T-cell (primary cell): ENCODE results near the gene TMSB10. TPM values are rescaled to one million over a fixed set of nuclear protein-coding genes. Genes with fewer than 3 reads are reported as not detected.
"Not testable (repeated sequence)": the region's sequence is repeated elsewhere in the genome, so short reads cannot be mapped to it uniquely, and the experiment has no call there.

ENCODE experiments used
- ATAC-seq, 4 experiments: fragments of 200-7000 bp in 3 of 4; fragments of 150-1000 bp in 1 of 4; cut with Tn5 transposase; replicated peaks in 1 of 4; 1 replicate in 3 of 4; 2 replicates in 1 of 4; pipeline ENCODE4 v1.10.0; 2021; ENCODE audit warnings: moderate library complexity in 3 of 4, mild to moderate bottlenecking in 2 of 4, moderate number of reproducible peaks in 1 of 4
- CTCF ChIA-PET, 2 donors: fragments of 300-600 bp; sonication (Branson Sonifier 250); formaldehyde crosslinking; loops; one replicate each; lab custom pipeline; 2022; ENCODE audit warnings: antibody characterized with exemption in 2 of 2; lab: Charles Lee
- POLR2A ChIA-PET, 2 donors: fragments of 300-600 bp; sonication (Branson Sonifier 250); formaldehyde crosslinking; loops; one replicate each; lab custom pipeline; 2022; ENCODE audit warnings: antibody characterized with exemption in 2 of 2; lab: Charles Lee
- DNase-seq, 35 experiments: peaks; one replicate each; pipeline versions ENCODE4 v3.0.0 to v3.0.0-alpha.2; 2013 to 2023
- H3K27ac ChIP-seq: one replicate; pipeline ENCODE4 v1.5.1; 2013; ENCODE audit warnings: low read length
- H3K27me3 ChIP-seq, 2 experiments: replicated peaks in 1 of 2; 1 replicate in 1 of 2; 2 replicates in 1 of 2; pipeline versions ENCODE4 v1.6.1 to v1.7.0; 2013; ENCODE audit warnings: low read length in 1 of 2, mixed read lengths in 1 of 2; ENCODE audit not compliant: control insufficient read depth in 2 of 2, insufficient read depth in 2 of 2; ENCODE audit errors: extremely low read depth in 1 of 2
- H3K36me3 ChIP-seq, 2 donors: 1 replicate in 1 of 2; 2 replicates in 1 of 2; pipeline versions ENCODE4 v1.6.1 to v1.7.0; 2013; ENCODE audit warnings: low read length in 1 of 2; ENCODE audit not compliant: control insufficient read depth in 2 of 2, insufficient read depth in 1 of 2; ENCODE audit errors: extremely low read depth in 1 of 2
- H3K4me1 ChIP-seq, 2 experiments: 1 replicate in 1 of 2; 2 replicates in 1 of 2; pipeline versions ENCODE4 v1.6.1 to v1.7.0; 2013; ENCODE audit warnings: low read length in 2 of 2, mixed read lengths in 1 of 2; ENCODE audit not compliant: insufficient read depth in 2 of 2, control insufficient read depth in 1 of 2; ENCODE audit errors: extremely low read depth in 1 of 2
- H3K4me3 ChIP-seq, 2 donors: 1 replicate in 1 of 2; 2 replicates in 1 of 2; pipeline versions ENCODE4 v1.5.1 to v1.7.0; 2013; ENCODE audit warnings: mild to moderate bottlenecking in 2 of 2, low read length in 1 of 2, moderate library complexity in 1 of 2; ENCODE audit not compliant: control insufficient read depth in 1 of 2; ENCODE audit errors: extremely low read depth in 1 of 2
- H3K9me3 ChIP-seq: 2 replicates; pipeline ENCODE4 v1.7.0; 2013
- H3K27ac Mint-ChIP-seq, 2 donors: one replicate each; pipeline ENCODE4 v1.8.0; 2020 to 2021; ENCODE audit warnings: mild to moderate bottlenecking in 2 of 2, mixed read lengths in 2 of 2
- H3K27me3 Mint-ChIP-seq, 2 donors: one replicate each; pipeline ENCODE4 v1.8.0; 2021 to 2022; ENCODE audit warnings: mixed read lengths in 2 of 2
- H3K36me3 Mint-ChIP-seq: one replicate; pipeline ENCODE4 v1.8.0; 2021; ENCODE audit warnings: mixed read lengths
- H3K4me1 Mint-ChIP-seq, 3 donors: one replicate each; pipeline ENCODE4 v1.8.0; 2020 to 2022; ENCODE audit warnings: mixed read lengths in 3 of 3, mild to moderate bottlenecking in 1 of 3
- H3K4me3 Mint-ChIP-seq, 3 donors: one replicate each; pipeline ENCODE4 v1.8.0; 2020 to 2022; ENCODE audit warnings: mild to moderate bottlenecking in 3 of 3, mixed read lengths in 3 of 3, moderate library complexity in 3 of 3
- H3K9me3 Mint-ChIP-seq, 3 donors: one replicate each; pipeline ENCODE4 v1.8.0; 2020 to 2022; ENCODE audit warnings: mixed read lengths in 3 of 3
- WGBS: methylation state at CpG from one replicate; pipeline ENCODE4 v1.1.5; 2013; ENCODE audit warnings: missing lambda C conversion rate; ENCODE audit not compliant: insufficient coverage; 5-methylcytosine and 5-hydroxymethylcytosine counted together
- total RNA-seq, 35 experiments: library from RNA in 6 of 35; stranded (reverse) in 6 of 35; fragments of 120-200 nt in 1 of 35; gene quantifications; one replicate each; pipeline versions ENCODE4 v1.2.1 to v1.2.4 and lab custom pipeline; 2013 to 2026

Gene TMSB10
- total RNA-seq, 5 donors from 2014 or later (not counting 1 experiment from before 2014, with no cell fraction given) = 1,423 to 1,890 (median 1,689) TPM

GRCh38 chr2:84870306-84870705 is 35.1 kb upstream of the TMSB10 start:
- H3K4me3 ChIP-seq = no peak overlapping the region
- no peaks in the 10 kb centered on the region for H3K9me3 ChIP-seq
- no peaks in the 10 kb centered on the region for H3K27me3 ChIP-seq
- no peak overlapping the region for H3K27ac ChIP-seq
- ATAC-seq = no peak
- WGBS = 95% methylated on average over 11 of the region's 11 CpGs
- peaks cover 85 to 91% (median 89%) of the 10 kb centered on the region in 3 donors for H3K4me1 Mint-ChIP-seq
- ChIA-PET CTCF (interaction anchor here in 1 of 2 donors (0.7 to 1.1 kb wide), 3 partner anchors 10 to 54 kb away, joined by 3 read pairs; partner anchors contain the start of gene TRABD2A), POLR2A (interaction anchor here in 1 of 2 donors (0.7 kb wide), 1 partner anchor 119 kb away, joined by 3 read pairs; no protein-coding TSS in a partner anchor)
- peak overlapping the region; percentile 70 to 91 for H3K27ac Mint-ChIP-seq
- peaks cover 29% of the 10 kb centered on the region for H3K36me3 Mint-ChIP-seq
- peaks cover 4 to 19% of the 10 kb centered on the region in 2 donors for H3K36me3 ChIP-seq
- peak in 2 of 35 experiments; percentile 7 to 22 for DNase-seq
- H3K9me3 Mint-ChIP-seq = no peaks in the 10 kb centered on the region
- H3K27me3 Mint-ChIP-seq = no peaks in the 10 kb centered on the region
- H3K4me3 Mint-ChIP-seq = peak overlapping the region in 1 of 3 donors; percentile 62
- H3K4me1 ChIP-seq = peaks cover 29 to 62% of the 10 kb centered on the region in 2 experiments

- Mint-ChIP-seq H3K4me3 (peak overlapping the region in 1 of 3 donors; percentile 62), H3K36me3 (peaks cover 25% of the 10 kb centered on the region), H3K4me1 (peaks cover 85 to 91% (median 89%) of the 10 kb centered on the region in 3 donors), H3K27ac (peak overlapping the region; percentile 70 to 91)
- ATAC-seq, H3K9me3 Mint-ChIP-seq, H3K27me3 Mint-ChIP-seq, H3K27me3 ChIP-seq, H3K9me3 ChIP-seq, DNase-seq, H3K27ac ChIP-seq, H3K4me3 ChIP-seq: not testable (repeated sequence)
- WGBS = 90% methylated on average over 4 of the region's 9 CpGs
- Histone ChIP-seq H3K4me1 (peaks cover 26 to 73% of the 10 kb centered on the region in 2 experiments), H3K36me3 (peaks cover 6 to 17% of the 10 kb centered on the region in 2 donors)
- ChIA-PET CTCF (interaction anchor here (0.7 to 0.8 kb wide), 2 partner anchors 10 to 297 kb away, joined by 5 to 7 read pairs; no protein-coding TSS in a partner anchor), POLR2A (interaction anchor here in 1 of 2 donors (0.9 kb wide), 1 partner anchor 176 kb away, joined by 8 read pairs; no protein-coding TSS in a partner anchor)
These were observed 32.8 kb upstream of the TMSB10 start for GRCh38 chr2:84872691-84873090.

GRCh38 chr2:84873350-84873749 is 32.1 kb upstream of the TMSB10 start:
- ATAC-seq (no peak), DNase-seq (no peak)
- H3K36me3 Mint-ChIP-seq = peaks cover 20% of the 10 kb centered on the region
- ChIA-PET CTCF (interaction anchor here in 1 of 2 donors (0.8 kb wide), 1 partner anchor 9 kb away, joined by 5 read pairs; no protein-coding TSS in a partner anchor), POLR2A (no interaction called here)
- H3K9me3 ChIP-seq = no peaks in the 10 kb centered on the region
- no peaks in the 10 kb centered on the region for H3K27me3 Mint-ChIP-seq
- peaks cover 87 to 93% (median 91%) of the 10 kb centered on the region in 3 donors for H3K4me1 Mint-ChIP-seq
- peak overlapping the region; percentile 45 to 91 for H3K27ac Mint-ChIP-seq
- H3K27ac ChIP-seq = no peak overlapping the region
- no peaks in the 10 kb centered on the region for H3K9me3 Mint-ChIP-seq
- H3K4me3 Mint-ChIP-seq = peak overlapping the region in 1 of 3 donors; percentile 99
- WGBS = 67% methylated on average over 1 of the region's 5 CpGs
- peaks cover 28 to 79% of the 10 kb centered on the region in 2 experiments for H3K4me1 ChIP-seq
- H3K36me3 ChIP-seq = peaks cover 6 to 17% of the 10 kb centered on the region in 2 donors
- H3K27me3 ChIP-seq = no peaks in the 10 kb centered on the region
- H3K4me3 ChIP-seq = no peak overlapping the region

GRCh38 chr2:84874381-84875212 is 30.9 kb upstream of the TMSB10 start:
- Histone ChIP-seq H3K27me3 (no peaks in the 10 kb centered on the region), H3K27ac (peak overlapping the region; percentile 41), H3K36me3 (peaks cover 6 to 17% of the 10 kb centered on the region in 2 donors), H3K9me3 (no peaks in the 10 kb centered on the region), H3K4me3 (no peak overlapping the region), H3K4me1 (peaks cover 29 to 80% of the 10 kb centered on the region in 2 experiments)
- peaks cover 20% of the 10 kb centered on the region for H3K36me3 Mint-ChIP-seq
- H3K4me3 Mint-ChIP-seq = peak overlapping the region; percentile 17 to 99 (median 18)
- CTCF ChIA-PET = no interaction called here
- DNase-seq (peak in 4 of 35 experiments; percentile 27 to 67 (median 51)), ATAC-seq (peak in 1 of 4 experiments; percentile 70)
- peak overlapping the region; percentile 91 to 94 for H3K27ac Mint-ChIP-seq
- POLR2A ChIA-PET = interaction anchor here in 1 of 2 donors (0.6 kb wide), 1 partner anchor 15 kb away, joined by 11 read pairs; no protein-coding TSS in a partner anchor
- WGBS = 56% methylated on average over 5 of the region's 7 CpGs
- no peaks in the 10 kb centered on the region for H3K9me3 Mint-ChIP-seq
- H3K27me3 Mint-ChIP-seq = no peaks in the 10 kb centered on the region
- peaks cover 88 to 92% (median 91%) of the 10 kb centered on the region in 3 donors for H3K4me1 Mint-ChIP-seq

- peaks cover 16% of the 10 kb centered on the region for H3K36me3 Mint-ChIP-seq
- H3K4me1 Mint-ChIP-seq = peaks cover 86 to 87% (median 86%) of the 10 kb centered on the region in 3 donors
- H3K27me3 Mint-ChIP-seq = no peaks in the 10 kb centered on the region
- Histone ChIP-seq H3K9me3 (no peaks in the 10 kb centered on the region), H3K36me3 (peaks cover 3 to 14% of the 10 kb centered on the region in 2 donors), H3K4me3 (peak overlapping the region in 1 of 2 donors; percentile 3), H3K27ac (peak overlapping the region; percentile 41), H3K4me1 (peaks cover 29 to 77% of the 10 kb centered on the region in 2 experiments), H3K27me3 (no peaks in the 10 kb centered on the region)
- H3K9me3 Mint-ChIP-seq = no peaks in the 10 kb centered on the region
- ChIA-PET POLR2A (no interaction called here), CTCF (interaction anchor here in 1 of 2 donors (0.6 kb wide), 1 partner anchor 14 kb away, joined by 3 read pairs; no protein-coding TSS in a partner anchor)
- peak overlapping the region; percentile 91 to 94 for H3K27ac Mint-ChIP-seq
- H3K4me3 Mint-ChIP-seq = peak overlapping the region; percentile 9 to 99 (median 10)
- WGBS = 63% methylated on average over 4 of the region's 4 CpGs
- DNase-seq (no peak), ATAC-seq (no peak)
These were observed 30.3 kb upstream of the TMSB10 start for GRCh38 chr2:84875213-84875560.

GRCh38 chr2:84875619-84876018 is 29.8 kb upstream of the TMSB10 start:
- POLR2A ChIA-PET = not testable (repeated sequence)

More at GRCh38 chr2:84875619-84876018, 29.8 kb upstream of the TMSB10 start:
- peak overlapping the region; percentile 91 to 94 for H3K27ac Mint-ChIP-seq
- H3K4me3 ChIP-seq = peak overlapping the region in 1 of 2 donors; percentile 3
- CTCF ChIA-PET = interaction anchor here in 1 of 2 donors (0.6 kb wide), 1 partner anchor 14 kb away, joined by 3 read pairs; no protein-coding TSS in a partner anchor
- H3K9me3 ChIP-seq, H3K27me3 ChIP-seq, ATAC-seq, H3K9me3 Mint-ChIP-seq, H3K27me3 Mint-ChIP-seq, DNase-seq: not testable (repeated sequence)
- peak overlapping the region in 1 of 3 donors; percentile 99 for H3K4me3 Mint-ChIP-seq
- peaks cover 81 to 84% (median 82%) of the 10 kb centered on the region in 3 donors for H3K4me1 Mint-ChIP-seq
- no CpG with 5 or more reads among the region's 1 CpG for WGBS
- H3K27ac ChIP-seq = peak overlapping the region; percentile 41
- H3K4me1 ChIP-seq = peaks cover 24 to 77% of the 10 kb centered on the region in 2 experiments
- peaks cover 11% of the 10 kb centered on the region for H3K36me3 Mint-ChIP-seq
- peaks cover 2 to 12% of the 10 kb centered on the region in 2 donors for H3K36me3 ChIP-seq
